Lower lobe of right lung (tissue), 2 donors: ENCODE measurements around the gene GLI1. TPM values are rescaled to one million over a fixed set of nuclear protein-coding genes. Genes with fewer than 3 reads are reported as not detected.
A peak's percentile ranks its signal among the peaks of the same experiment; 100 is the strongest.

Source experiments
- ATAC-seq, 2 donors: fragments of 200-7000 bp; cut with Tn5 transposase; one replicate each; pipeline ENCODE4 v1.9.1; 2020 to 2022; ENCODE audit warnings: mild to moderate bottlenecking in 2 of 2, moderate library complexity in 2 of 2
- DNase-seq: peaks from one replicate; pipeline ENCODE4 v3.0.0-alpha.2; 2020
- H3K27ac ChIP-seq: fragments of 200-600 bp; one replicate; pipeline ENCODE4 v1.8.0; 2022
- H3K27me3 ChIP-seq: fragments of 200-600 bp; one replicate; pipeline ENCODE4 v1.8.0; 2022; ENCODE audit warnings: low read depth
- H3K36me3 ChIP-seq: fragments of 200-600 bp; one replicate; pipeline ENCODE4 v1.8.0; 2022; ENCODE audit warnings: mild to moderate bottlenecking
- H3K4me1 ChIP-seq: fragments of 200-600 bp; one replicate; pipeline ENCODE4 v1.8.0; 2022
- H3K4me3 ChIP-seq: fragments of 200-600 bp; one replicate; pipeline ENCODE4 v1.8.0; 2022; ENCODE audit warnings: mild to moderate bottlenecking
- H3K9me3 ChIP-seq: fragments of 200-600 bp; one replicate; pipeline ENCODE4 v1.8.0; 2022
- intact Hi-C: fragments of 100-400 bp; cut with DNase I; formaldehyde crosslinking; loops from one replicate; pipeline ENCODE4 v1.11.0; 2022
- total RNA-seq: library from RNA; stranded (reverse); fragmentation: NEBNext Ultra II Directional; extraction: Animal tissue kit (Norgen Biotek cat#: 25700); gene quantifications from one replicate; pipeline ENCODE4 v1.2.1, GENCODE V29; 2021
- TF ChIP-seq, protein P1 (sequence below): fragments of 200-600 bp; IDR thresholded peaks from one replicate; pipeline ENCODE4 v1.8.0; 2022; ENCODE audit warnings: antibody characterized with exemption, mild to moderate bottlenecking
- donor health status: DM: no; HTN: yes; CAD: no; lungs with severe emphysema.

GLI1 gene
- total RNA-seq, 1 donor from 2014 or later: 0.21 TPM

DNA sequence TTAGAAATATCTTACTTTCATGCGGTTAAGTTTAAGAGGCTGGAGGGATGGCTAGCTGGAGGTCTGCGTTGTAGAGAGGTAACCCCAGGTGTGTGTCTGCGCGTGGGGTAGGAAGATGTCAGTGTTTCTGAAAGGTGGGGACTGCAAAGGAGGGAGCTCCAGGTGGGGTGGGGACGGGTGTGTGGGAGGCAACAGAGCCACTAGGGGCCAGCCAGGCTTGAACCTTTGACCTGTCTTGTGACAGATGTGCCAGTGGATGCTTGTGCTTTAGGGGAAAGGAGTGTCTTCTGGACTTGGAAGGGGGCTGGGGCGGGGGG is 841 bp downstream of the GLI1 start:
- peak overlapping the region; percentile 83 for H3K4me3 ChIP-seq

DNA sequence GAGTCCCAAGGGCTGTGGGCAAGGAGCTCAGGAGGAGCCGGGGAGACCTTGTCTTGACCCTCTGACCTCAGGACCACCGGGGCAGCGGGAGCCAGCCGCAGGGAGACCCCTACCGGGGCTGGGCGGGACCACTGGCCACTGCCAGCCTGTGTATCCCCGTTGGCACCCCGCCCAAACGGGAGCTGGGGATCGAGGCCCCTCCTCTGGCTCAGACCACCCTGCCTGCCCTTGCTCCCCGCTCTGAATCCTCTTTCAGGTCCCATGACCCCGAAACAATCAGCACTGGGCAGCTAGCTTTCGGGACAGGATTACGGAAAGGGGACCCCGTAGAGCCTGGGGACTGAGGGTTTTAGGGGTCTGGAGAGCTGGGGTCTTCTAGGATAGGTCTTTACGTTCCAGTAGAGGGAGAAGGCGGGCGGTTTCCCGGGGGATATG is 1.3 kb downstream of the GLI1 start:
- peak overlapping the region; percentile 83 for H3K4me3 ChIP-seq
- H3K27me3 ChIP-seq: no peaks in the 10 kb centered on the region
- no peak overlapping the region for H3K27ac ChIP-seq
- no peak for ATAC-seq
- peaks cover 36% of the 10 kb centered on the region for H3K4me1 ChIP-seq
- H3K36me3 ChIP-seq: no peaks in the 10 kb centered on the region
- intact Hi-C loops: no loop called here
- TF ChIP-seq, protein P1, sequence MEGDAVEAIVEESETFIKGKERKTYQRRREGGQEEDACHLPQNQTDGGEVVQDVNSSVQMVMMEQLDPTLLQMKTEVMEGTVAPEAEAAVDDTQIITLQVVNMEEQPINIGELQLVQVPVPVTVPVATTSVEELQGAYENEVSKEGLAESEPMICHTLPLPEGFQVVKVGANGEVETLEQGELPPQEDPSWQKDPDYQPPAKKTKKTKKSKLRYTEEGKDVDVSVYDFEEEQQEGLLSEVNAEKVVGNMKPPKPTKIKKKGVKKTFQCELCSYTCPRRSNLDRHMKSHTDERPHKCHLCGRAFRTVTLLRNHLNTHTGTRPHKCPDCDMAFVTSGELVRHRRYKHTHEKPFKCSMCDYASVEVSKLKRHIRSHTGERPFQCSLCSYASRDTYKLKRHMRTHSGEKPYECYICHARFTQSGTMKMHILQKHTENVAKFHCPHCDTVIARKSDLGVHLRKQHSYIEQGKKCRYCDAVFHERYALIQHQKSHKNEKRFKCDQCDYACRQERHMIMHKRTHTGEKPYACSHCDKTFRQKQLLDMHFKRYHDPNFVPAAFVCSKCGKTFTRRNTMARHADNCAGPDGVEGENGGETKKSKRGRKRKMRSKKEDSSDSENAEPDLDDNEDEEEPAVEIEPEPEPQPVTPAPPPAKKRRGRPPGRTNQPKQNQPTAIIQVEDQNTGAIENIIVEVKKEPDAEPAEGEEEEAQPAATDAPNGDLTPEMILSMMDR: no peak
- no peaks in the 10 kb centered on the region for H3K9me3 ChIP-seq
- DNase-seq: no peak

More for the DNA sequence above, 841 bp downstream of the GLI1 start:
- intact Hi-C loops: no loop called here
- ATAC-seq (no peak), DNase-seq (no peak)
- Histone ChIP-seq H3K27me3 (peaks cover 4% of the 10 kb centered on the region), H3K9me3 (no peaks in the 10 kb centered on the region), H3K36me3 (no peaks in the 10 kb centered on the region), H3K27ac (no peak overlapping the region), H3K4me1 (peaks cover 36% of the 10 kb centered on the region)
- TF ChIP-seq, protein P1: no peak

DNA sequence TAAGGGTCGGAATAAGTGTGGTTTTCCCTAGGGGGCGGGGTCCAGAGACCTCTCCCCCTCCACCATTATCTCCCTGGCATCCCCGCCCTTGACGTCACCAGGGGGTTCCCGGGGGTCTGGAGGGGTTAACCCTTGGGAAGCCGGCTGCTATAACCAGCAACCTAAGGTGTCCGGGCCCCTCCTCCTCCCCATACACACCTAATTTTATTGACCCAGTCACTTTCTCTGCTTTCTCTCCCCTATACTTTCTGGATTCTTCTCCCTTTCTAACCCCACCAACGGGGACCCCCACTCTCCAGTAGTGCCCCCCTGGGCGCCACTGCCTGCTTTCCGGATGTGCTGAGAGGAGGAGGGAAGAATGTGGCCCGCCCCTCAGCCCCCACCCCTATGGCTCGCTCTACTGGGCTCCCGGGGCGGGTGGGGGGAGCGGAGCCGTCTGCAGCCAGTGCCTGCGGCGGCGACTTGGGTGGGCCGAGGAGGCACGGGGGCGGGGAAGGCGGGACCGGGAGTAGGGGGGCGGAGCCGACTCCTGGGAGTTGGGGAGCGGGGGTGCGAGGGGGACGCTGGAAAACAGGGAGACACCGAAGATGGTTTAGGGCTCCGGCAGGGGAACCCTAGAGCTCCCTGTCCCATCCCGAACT is 1.8 kb downstream of the GLI1 start:
- intact Hi-C loops: no loop called here
- peak overlapping the region; percentile 68 for H3K27ac ChIP-seq
- TF ChIP-seq, protein P1: no peak
- no peaks in the 10 kb centered on the region for H3K9me3 ChIP-seq
- DNase-seq (no peak), ATAC-seq (peak; percentile 43 to 47)
- peaks cover 36% of the 10 kb centered on the region for H3K4me1 ChIP-seq
- no peaks in the 10 kb centered on the region for H3K27me3 ChIP-seq
- H3K4me3 ChIP-seq: peak overlapping the region; percentile 83
- no peaks in the 10 kb centered on the region for H3K36me3 ChIP-seq

DNA sequence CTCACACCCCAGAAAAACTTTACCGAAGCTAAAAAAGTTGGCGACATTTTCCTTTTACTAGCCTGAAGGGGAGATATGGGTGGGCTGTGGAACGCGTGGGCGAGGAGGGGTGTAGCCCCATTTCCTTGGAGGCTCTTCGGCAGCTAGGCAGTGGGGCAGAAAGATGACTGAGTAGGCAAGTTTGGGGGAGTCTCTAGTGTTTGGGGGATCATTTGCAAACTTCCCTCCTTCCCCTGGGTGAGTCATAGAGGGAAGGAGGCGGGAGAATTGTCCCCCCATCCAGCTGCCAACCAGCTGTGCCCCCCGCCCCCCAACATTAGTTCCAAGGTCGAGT is 2.3 kb downstream of the GLI1 start:
- H3K27ac ChIP-seq: peak overlapping the region; percentile 68
- H3K36me3 ChIP-seq: no peaks in the 10 kb centered on the region
- H3K9me3 ChIP-seq: no peaks in the 10 kb centered on the region
- H3K4me1 ChIP-seq: peaks cover 36% of the 10 kb centered on the region
- DNase-seq (no peak), ATAC-seq (no peak)
- H3K27me3 ChIP-seq: no peaks in the 10 kb centered on the region
- peak overlapping the region; percentile 83 for H3K4me3 ChIP-seq
- TF ChIP-seq, protein P1: no peak
- intact Hi-C loops: no loop called here

DNA sequence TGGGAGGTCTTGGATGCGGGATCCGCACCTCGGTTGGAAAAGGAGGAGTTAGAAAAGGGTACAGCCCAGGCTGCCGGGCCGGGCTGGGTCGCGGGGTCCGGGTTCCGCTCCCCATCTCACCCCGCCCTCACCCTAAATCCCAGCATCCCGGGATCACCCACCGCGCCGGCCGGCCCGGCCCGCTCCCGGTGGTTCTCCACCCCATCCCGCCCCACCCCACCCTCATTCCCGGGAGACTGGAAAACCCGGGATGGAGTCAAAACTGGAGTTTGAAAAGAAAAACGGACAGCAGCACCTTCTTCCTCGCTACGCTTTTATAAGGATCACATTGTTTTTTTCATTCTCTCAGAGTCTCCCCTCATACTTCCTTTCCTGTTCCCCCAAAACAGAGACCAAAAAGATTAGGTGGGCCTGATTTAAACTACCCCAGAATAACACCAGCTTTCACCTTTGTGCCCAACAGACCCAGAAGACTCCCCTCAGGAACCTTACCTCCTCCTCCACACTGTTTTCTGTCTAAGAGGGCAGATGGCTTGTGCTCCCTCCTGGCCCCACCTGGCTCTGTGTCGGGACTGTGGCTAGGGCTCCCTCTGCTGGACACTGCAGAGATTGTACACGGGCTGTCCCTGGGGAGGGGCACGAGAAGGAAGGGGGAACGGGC is 2.8 kb downstream of the GLI1 start:
- no peaks in the 10 kb centered on the region for H3K9me3 ChIP-seq
- H3K27ac ChIP-seq: peak overlapping the region; percentile 68
- intact Hi-C loops: no loop called here
- H3K4me3 ChIP-seq: peak overlapping the region; percentile 83
- peak; percentile 87 to 91 for ATAC-seq
- H3K27me3 ChIP-seq: no peaks in the 10 kb centered on the region
- no peaks in the 10 kb centered on the region for H3K36me3 ChIP-seq
- TF ChIP-seq, protein P1: peak; percentile 92
- H3K4me1 ChIP-seq: peaks cover 36% of the 10 kb centered on the region
- peak; percentile 88 for DNase-seq
